ENCODE results near the gene PTPRD.

The PTPRD gene

DNA sequence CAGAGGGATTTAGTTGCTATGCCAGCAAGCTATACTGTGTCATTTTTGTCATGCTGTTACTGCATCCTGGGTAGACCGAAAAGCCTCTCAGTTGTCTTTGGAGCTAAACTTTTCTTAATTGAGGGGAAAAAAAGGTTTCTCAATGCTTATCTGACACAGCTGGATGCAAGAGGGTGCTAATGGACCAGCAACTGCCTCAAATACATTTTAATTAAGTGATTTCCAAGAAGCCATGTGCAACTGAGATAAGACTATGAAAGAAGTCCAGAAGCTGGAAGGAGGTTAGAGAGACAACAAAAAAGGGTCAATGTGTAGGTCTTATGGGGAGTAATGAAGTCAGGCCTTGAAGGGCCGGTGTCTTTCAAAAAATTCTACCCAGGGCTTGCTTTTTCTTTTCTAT is 2347.5 kb downstream of the PTPRD start:
- no peak for DNase-seq
